ENCODE data around the gene MTUS2.

DNA sequence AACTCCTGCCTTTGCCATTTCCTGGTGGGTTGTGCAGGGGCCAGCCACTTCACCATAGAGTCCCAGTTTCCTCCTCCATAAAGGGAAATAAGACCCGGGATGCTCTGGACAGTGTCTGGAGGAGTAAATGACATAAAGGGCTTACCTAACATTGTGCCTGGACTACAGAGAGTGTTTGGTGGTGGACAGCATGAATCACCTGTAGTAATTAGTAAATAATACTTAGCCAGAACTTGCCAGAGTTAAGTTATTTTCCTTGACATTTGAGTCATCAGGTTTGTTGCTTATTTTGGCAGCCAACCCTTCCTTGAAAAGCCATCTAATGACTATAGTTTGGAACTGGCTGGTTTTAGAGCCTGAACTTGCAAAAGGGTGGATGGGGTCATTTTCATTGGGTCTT is 616.2 kb downstream of the MTUS2 start:
- TF ChIP-seq CTCF (IDR thresholded peaks at IDR 0.05; ENCODE audit: control extremely low read depth in 1 of 3, insufficient read depth in 1 of 3, low read depth in 1 of 3, low read length in 3 of 3): no peak
- TF ChIP-seq, protein P1, sequence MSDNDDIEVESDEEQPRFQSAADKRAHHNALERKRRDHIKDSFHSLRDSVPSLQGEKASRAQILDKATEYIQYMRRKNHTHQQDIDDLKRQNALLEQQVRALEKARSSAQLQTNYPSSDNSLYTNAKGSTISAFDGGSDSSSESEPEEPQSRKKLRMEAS (IDR thresholded peaks at IDR 0.05): no peak
- TF ChIP-seq EP300 (IDR thresholded peaks at IDR 0.05; ENCODE audit: borderline replicate concordance in 1 of 2, low read depth in 2 of 2, low read length in 2 of 2): no peak
- TF ChIP-seq POLR2A (IDR thresholded peaks at IDR 0.05; ENCODE audit: control extremely low read depth in 1 of 2, low read depth in 2 of 2, low read length in 2 of 2): no peak
- no peak for TF ChIP-seq ATF2 (IDR thresholded peaks at IDR 0.05; ENCODE audit: low read length)
- TF ChIP-seq SIN3A (conservative IDR thresholded peaks at IDR 0.05 in 1 of 2, IDR thresholded peaks at IDR 0.05 in 1 of 2; ENCODE audit: low read depth in 1 of 2, low read length in 2 of 2): no peak
- TF ChIP-seq CHD2 (IDR thresholded peaks at IDR 0.05; ENCODE audit: low read length): no peak
- no peak for TF ChIP-seq SP2 (IDR thresholded peaks at IDR 0.05; ENCODE audit: low read length)
- TF ChIP-seq TAF1 (IDR thresholded peaks at IDR 0.05; ENCODE audit: low read depth, low read length): no peak
- TF ChIP-seq, protein P2, sequence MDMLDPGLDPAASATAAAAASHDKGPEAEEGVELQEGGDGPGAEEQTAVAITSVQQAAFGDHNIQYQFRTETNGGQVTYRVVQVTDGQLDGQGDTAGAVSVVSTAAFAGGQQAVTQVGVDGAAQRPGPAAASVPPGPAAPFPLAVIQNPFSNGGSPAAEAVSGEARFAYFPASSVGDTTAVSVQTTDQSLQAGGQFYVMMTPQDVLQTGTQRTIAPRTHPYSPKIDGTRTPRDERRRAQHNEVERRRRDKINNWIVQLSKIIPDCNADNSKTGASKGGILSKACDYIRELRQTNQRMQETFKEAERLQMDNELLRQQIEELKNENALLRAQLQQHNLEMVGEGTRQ (IDR thresholded peaks at IDR 0.05; ENCODE audit: low read length): no peak
